ENCODE measurements around the gene FAM89B.
"Not testable (repeated sequence)": the region's sequence is repeated elsewhere in the genome, so short reads cannot be mapped to it uniquely, and the experiment has no call there.

FAM89B gene

DNA sequence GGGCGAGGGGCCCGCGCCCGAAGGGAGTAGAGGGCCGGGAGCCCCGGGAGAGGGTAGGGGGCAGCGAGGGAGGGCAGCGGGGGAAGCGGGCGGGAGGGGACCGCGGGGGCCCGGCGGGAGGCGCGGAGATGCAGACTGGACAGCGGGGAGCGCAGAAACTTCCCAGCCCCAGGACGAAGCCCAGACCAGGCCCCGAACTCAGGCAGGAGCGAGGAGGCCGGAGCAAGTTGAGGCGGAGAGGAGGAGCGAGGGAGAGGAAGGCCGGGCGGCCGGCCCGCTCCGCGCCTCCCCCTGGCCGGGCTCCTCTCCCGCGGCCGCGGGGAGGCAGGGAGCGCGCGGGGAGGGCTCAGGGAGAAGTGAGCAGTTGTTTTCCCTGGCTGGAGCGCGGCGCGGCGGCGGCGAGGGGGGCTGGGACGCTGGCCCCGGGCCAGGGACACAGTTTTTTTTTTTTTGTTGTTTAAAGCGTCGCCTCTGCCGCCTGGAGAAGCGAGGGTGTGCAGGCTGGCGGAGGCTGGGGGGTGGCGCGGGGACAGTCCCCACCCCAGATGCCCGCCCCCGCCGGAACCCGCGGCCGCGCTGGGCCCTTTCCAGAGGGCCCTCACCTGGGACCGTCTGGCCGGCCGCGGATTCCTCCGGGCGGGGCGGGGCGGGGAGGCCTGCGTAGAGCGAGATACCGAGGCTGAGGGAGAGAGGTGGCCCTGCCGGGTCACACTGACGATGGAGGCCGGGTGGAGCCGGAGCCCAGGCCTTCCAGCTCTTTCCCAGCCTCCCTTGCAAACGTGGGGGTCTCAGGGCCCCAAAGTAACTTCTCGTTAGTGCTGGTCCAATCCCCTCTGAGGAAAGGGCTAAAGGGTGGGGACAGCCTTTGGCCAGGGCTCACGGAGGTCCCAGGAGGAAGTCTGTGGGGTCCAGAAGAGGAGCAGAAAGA lies 14.1 kb upstream of the FAM89B start, which contains the start of gene LTBP3:
Gene LTBP3 (minus strand): TSS at position 358 of the 928 bp plus-strand sequence. CDS start 400 bp downstream, outside the sequence.
- peak in 1 of 2 experiments; percentile 75 for DNase-seq

GRCh38 chr11:65558930-65559509 lies 13.3 kb upstream of the FAM89B start:
- DNase-seq = no peak

DNA sequence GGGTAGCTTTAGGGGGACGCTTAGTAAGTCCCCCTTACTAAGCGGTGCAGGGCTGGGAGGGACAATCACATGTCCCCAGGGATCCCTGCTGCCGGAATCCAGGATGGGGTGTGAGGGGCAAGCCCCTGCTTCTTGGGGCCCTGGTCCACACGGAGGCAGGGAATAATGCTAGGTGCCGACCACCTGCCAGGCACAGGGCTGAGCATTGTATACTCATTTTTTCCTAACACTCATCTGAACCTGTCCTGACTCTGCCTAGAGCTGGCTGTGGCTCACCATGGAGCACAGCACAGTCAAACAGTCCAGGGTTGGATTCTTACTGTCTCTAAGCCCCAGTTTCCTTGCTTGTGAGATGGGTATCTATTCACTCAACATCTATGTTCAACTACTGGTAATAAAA lies 12.8 kb upstream of the FAM89B start:
- DNase-seq = no peak

- DNase-seq = no peak
These were observed 12.3 kb upstream of the FAM89B start for GRCh38 chr11:65559951-65560537.

DNA sequence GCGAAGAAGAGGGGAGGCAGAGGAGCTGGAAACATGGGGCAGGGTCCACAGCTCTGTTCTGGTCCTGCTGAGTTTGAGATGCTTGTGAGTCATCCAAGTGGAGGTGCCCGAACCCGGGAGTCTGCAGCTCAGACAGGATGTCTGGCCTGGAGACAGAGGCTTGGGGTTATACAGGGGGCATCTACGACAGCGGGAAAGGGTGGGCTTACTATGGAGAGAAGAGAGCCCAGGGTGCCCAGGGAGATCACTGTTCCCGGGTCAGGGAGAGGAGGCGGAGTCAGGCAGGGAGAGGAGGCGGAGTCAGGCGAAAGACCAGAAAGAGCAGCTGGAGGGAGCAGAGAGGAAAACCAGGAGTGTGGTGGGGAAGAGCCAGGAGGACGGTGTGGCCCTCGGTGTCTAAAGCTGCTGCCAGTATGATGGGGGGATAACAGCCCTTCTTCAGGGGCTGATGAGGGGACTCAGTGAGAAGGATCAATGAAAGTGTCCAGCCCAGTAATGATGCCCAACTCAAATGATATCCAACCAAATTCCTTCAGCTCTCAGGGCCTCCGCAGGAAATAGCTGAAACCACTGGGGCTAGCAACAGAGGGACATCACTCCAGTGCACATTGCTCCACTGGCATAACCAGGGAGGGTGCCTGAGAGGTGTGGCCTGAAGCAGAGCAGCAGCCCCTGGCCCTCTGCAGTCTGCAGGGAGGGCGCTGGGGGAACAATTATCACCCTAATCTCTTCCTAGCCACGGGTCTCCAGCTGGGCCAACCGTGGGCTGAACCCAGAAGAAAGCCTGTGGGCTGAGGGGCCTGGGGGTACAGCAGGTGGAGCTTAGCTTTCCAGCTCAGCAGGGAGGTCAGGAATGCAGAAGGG lies 11.6 kb upstream of the FAM89B start:
- peak; percentile 35 to 75 for DNase-seq

- no peak for DNase-seq
These were observed 10.3 kb upstream of the FAM89B start for GRCh38 chr11:65562020-65562419.

DNA sequence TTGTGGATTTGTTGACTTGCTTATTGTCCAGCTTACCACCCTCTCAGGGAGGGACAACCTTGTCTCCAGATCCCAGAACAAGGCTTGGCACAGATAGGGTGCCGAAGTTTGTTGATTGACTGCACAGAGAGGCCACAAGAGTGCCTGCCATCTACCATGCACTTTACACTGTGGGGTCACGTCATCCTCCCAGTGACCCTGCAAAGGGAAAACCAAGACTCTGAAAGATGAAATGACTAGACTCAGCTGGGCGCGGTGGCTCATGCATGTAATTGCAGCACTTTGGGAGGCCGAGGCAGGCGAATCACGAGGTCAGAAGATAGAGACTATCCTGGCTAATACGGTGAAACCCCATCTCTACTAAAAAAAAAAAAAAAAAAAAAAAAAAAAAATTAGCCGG lies 9.6 kb upstream of the FAM89B start:
- no peak for DNase-seq

- DNase-seq = no peak
These were observed 8.7 kb upstream of the FAM89B start for GRCh38 chr11:65563601-65564000.

DNA sequence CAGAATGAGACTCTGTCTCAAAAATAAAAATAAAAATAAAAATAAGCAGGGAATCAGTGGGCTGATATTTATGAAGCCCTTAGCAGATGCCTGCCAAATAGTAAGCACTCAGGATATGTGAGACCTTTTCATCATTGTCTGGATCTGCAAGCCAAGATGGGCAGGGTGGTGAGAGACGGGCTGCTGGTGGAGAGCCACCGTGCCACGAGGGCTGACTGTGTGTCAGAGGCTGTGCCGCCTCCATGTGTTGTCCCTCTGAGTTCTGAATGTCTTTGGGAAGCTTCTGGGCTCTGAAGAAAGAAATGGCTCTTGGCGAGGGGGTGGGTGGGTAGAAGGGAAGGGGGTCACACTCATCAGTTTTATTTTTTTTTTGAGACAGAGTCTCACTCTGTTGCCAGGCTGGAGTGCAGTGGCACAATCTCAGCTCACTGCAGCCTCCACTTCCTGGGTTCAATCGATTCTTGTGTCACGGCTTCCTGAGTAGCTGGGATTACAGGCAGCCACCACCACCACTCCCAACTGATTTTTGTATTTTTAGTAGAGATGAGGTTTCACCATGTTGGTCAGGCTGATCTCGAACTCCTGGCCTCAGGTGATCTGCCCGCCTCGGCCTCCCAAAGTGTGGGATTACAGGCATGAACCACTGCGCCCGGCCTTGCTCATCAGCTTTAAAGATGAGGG lies 7.3 kb upstream of the FAM89B start:
- not testable (repeated sequence) for DNase-seq

DNA sequence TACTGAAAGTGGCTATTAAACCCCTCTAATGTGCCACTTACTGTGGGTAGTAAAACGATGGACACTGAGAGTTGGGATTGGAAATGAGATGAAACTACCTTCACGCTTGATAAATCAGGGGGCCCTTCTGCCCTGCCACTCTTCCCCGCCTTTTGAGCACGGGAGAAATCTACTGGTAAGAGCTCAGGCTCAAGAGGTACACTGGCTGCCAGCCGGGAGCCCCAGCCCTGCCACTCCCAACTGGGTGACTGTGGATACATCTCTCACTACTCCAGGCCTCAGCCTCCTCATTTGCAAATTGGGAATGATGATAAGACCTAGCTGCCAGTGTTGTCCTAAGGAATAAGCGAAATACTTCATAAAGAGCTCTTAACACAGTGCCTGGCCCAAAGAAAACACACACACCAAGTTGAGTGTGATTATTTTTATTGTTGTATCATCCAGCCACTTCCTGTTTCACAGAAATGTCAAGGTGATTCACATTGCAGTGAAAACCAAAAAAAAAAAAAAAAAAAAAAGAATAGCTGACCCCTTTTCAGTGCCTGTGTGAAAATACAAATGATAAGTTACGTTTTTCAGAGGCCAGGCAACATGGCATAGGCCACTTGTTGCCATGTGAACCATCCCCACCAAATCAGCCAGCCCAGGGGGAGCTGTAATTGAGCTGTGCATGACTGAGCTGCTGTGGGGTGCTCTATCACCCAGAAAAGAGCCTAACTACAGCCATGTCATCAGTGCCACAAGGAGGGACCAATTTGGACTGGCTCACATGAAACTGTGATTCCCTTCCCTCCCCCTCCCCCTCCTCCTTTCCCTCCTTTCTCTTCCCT lies 6.5 kb upstream of the FAM89B start:
- DNase-seq = no peak

DNA sequence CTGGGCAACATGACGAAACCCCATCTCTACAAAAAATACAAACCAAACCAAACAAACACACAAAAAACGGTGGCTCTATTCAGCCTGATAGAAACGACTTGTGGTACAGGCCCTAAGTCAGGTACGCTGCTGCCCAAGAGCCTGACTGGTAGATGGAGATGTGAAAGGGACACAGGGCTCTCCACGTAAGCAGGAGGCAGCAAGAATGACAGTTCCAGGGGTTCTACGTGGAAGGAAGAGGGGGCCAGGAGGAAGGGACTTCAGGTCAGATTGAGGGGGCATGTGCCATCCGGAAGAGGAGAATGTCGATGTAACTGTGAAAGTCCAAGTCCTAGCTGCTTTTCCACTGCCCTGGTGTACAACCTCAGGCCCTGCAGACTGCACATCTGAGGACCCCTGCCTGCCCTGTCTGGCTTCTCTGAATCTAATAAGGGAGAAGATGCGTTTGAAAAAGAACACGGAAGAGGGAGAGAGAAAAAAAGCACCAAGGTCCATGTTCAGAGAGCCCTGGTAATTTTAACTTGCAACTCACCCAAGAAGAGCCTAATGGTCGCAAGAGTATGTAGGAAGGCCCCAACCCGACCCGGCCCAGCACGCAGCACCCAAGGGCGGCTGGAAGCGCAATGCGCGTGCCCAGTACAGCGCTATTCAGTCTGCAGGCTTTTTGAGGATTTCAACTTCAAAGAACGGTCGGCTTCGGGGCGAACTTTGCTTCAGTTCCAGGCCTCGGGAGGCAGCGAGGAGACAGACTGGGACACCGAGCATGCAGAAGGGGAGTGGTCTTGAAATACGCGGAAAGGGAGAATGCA lies 3.0 kb upstream of the FAM89B start:
- DNase-seq = no peak

GRCh38 chr11:65569973-65570918 lies 2.1 kb upstream of the FAM89B start, which contains the start of gene ZNRD2:
Gene ZNRD2, plus strand, starts transcription at chr11:65570477. Its CDS starts 15 bp downstream, at chr11:65570492.
- DNase-seq = peak; percentile 96 to 99

- no peak for DNase-seq
These were observed 918 bp upstream of the FAM89B start for GRCh38 chr11:65571420-65571819.

DNA sequence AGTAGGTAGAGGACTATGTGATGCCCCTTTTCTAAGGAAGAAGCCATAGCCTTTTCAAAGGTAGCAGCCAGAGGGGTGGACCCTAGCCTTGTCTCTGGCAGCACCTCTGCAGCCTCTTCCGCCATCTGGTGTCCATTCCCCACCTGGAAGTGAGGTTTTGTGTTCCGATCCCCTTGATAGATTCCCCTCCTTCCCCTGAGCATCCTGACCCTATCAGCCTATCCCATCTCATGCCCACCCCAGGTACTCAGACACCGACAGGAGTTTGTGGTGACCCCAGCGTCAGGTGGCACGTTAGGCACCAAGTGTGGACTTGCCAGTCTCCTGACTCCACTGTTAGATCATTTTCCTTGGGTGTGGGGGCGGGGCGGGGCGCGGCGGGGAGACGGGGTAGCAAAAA lies 398 bp upstream of the FAM89B start:
- DNase-seq = peak; percentile 63 to 71

- DNase-seq = peak in 1 of 2 experiments; percentile 65
These were observed 1.2 kb downstream of the FAM89B start for GRCh38 chr11:65573391-65574079.

GRCh38 chr11:65574109-65574810 lies 1.9 kb downstream of the FAM89B start:
- peak; percentile 56 to 90 for DNase-seq

DNA sequence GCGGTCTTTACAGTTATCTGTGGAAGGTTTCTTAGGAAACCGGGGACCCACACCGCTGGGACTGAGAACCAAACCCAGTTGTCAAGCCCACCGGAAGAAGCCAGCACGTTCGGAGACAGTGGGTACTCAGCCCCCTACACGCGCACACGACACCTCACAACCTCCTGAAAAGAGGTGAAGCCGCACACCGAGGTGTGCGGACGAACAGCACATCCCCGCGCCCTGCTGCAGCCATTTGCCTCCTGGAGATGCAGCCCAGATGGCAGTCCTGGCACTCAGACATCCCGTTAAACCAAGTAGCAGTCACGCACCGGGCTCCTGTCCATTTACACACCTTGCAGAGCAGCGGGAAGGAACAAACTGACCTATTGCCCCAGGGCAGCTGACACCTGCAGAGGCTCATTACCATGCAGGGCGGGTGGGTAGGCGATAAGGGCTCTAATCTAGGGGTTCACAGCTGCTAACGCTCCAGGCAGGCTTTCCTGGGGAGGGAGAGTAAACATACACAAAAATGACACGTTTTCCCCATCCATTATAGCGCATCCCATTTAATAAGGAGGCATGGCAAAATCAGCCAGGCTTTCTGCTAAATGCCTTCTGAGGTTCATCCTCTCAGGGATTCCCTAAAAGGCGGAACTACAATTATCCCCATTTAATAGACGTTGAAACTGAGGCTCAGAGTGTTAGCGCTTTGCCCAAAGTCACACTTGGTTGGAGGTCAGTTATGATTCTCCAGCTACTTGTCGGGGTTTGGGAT lies 2.7 kb downstream of the FAM89B start:
- no peak for DNase-seq
